ENCODE measurements around the gene MROH2B.

MROH2B gene

DNA sequence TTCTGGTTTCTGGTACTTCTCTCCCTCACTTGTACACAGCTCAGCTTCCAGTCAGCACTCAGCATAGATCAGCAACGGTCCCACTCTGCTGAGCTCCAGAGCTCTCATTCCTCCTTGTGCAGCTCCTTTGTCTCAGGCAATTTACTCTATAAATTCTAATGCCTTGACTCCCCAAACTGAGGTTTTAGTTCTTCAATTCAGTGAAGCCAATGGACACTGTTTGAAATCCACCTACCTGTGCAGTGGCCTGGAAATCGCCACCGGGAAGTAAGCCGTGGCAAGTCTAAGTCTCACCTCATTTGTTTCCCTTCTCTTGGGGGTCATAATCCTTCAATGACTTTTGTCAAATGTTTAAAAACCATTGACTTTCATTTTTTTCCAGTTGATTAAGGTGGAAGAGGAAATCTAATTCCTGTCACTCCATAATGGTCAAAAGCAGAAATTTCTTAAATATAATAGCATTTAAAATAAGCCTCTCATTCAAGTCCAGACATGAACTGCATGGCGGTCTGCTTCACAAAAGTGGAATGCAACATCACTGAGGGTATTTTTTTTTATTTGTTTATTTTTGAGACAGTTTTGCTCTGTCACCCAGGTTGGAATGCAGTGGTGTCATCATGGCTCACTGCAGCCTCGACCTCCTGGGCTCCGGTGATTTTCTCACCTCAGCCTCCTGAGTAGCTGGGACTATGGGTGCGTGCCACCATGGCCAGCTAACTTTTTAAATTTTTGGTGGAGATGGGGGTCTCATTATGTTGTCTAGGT, 82.2 kb downstream of the MROH2B start:
- Histone ChIP-seq H3K9ac (ENCODE audit: low read depth, low read length) (no peak overlapping the region), H3K27me3 (ENCODE audit: control insufficient read depth, insufficient read depth, low read length) (no peaks in the 10 kb centered on the region), H3K9me3 (replicated peaks; ENCODE audit: low read length) (no peaks in the 10 kb centered on the region), H3K36me3 (ENCODE audit: insufficient read depth, low read length) (no peaks in the 10 kb centered on the region), H3K4me1 (ENCODE audit: control insufficient read depth, insufficient read depth, low read length) (peaks cover 55% of the 10 kb centered on the region), H3K4me2 (ENCODE audit: low read length) (no peak overlapping the region), H3K4me3 (ENCODE audit: low read length) (no peak overlapping the region)

GRCh38 chr5:40987349-40987748, 83.8 kb downstream of the MROH2B start:
- Histone ChIP-seq H3K4me1 (ENCODE audit: control insufficient read depth, insufficient read depth, low read length) (peaks cover 64% of the 10 kb centered on the region), H3K27me3 (ENCODE audit: control insufficient read depth, insufficient read depth, low read length) (no peaks in the 10 kb centered on the region), H3K9me3 (replicated peaks; ENCODE audit: low read length) (no peaks in the 10 kb centered on the region), H3K9ac (ENCODE audit: low read depth, low read length) (no peak overlapping the region), H3K4me2 (ENCODE audit: low read length) (no peak overlapping the region), H3K4me3 (ENCODE audit: low read length) (no peak overlapping the region), H3K36me3 (ENCODE audit: insufficient read depth, low read length) (no peaks in the 10 kb centered on the region)

DNA sequence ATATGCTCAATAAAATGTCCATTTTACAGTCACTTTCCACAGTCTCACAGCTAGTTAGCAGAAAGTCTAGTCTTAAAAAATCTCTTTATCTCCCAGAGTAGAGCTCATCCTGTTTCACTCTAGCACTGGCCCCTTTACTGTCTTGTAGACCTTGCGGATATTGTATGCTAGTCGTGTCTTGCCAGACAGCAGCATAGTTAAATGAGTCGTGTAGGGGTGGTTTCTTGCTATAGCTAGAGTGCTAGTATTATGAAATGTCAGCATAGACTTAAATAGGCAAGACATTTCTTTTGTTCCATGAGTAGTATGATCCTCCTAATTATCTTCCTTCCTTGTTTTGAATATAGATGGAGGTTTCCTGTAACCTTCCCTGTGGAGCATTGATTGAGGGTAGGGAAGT, 84.5 kb downstream of the MROH2B start:
- H3K4me3 ChIP-seq (ENCODE audit: low read length) = no peak overlapping the region

GRCh38 chr5:40985501-40985900, 85.6 kb downstream of the MROH2B start:
- no peak overlapping the region for H3K4me2 ChIP-seq (ENCODE audit: low read length)
- H3K9ac ChIP-seq (ENCODE audit: low read depth, low read length) = no peak overlapping the region
- H3K4me3 ChIP-seq (ENCODE audit: low read length) = no peak overlapping the region
- no peaks in the 10 kb centered on the region for H3K27me3 ChIP-seq (ENCODE audit: control insufficient read depth, insufficient read depth, low read length)
- no peaks in the 10 kb centered on the region for H3K9me3 ChIP-seq (replicated peaks; ENCODE audit: low read length)
- H3K4me1 ChIP-seq (ENCODE audit: control insufficient read depth, insufficient read depth, low read length) = peaks cover 48% of the 10 kb centered on the region
- no peaks in the 10 kb centered on the region for H3K36me3 ChIP-seq (ENCODE audit: insufficient read depth, low read length)

More for the DNA sequence above, 84.5 kb downstream of the MROH2B start:
- Histone ChIP-seq H3K27me3 (ENCODE audit: control insufficient read depth, insufficient read depth, low read length) (no peaks in the 10 kb centered on the region), H3K36me3 (ENCODE audit: insufficient read depth, low read length) (no peaks in the 10 kb centered on the region), H3K9ac (ENCODE audit: low read depth, low read length) (no peak overlapping the region), H3K4me2 (ENCODE audit: low read length) (no peak overlapping the region), H3K4me1 (ENCODE audit: control insufficient read depth, insufficient read depth, low read length) (peaks cover 57% of the 10 kb centered on the region), H3K9me3 (replicated peaks; ENCODE audit: low read length) (no peaks in the 10 kb centered on the region)

GRCh38 chr5:40984884-40985283, 86.3 kb downstream of the MROH2B start:
- Histone ChIP-seq H3K4me2 (ENCODE audit: low read length) (peak overlapping the region; percentile 42), H3K9ac (ENCODE audit: low read depth, low read length) (no peak overlapping the region), H3K4me1 (ENCODE audit: control insufficient read depth, insufficient read depth, low read length) (peaks cover 41% of the 10 kb centered on the region), H3K4me3 (ENCODE audit: low read length) (no peak overlapping the region), H3K9me3 (replicated peaks; ENCODE audit: low read length) (no peaks in the 10 kb centered on the region), H3K27me3 (ENCODE audit: control insufficient read depth, insufficient read depth, low read length) (no peaks in the 10 kb centered on the region), H3K36me3 (ENCODE audit: insufficient read depth, low read length) (no peaks in the 10 kb centered on the region)

GRCh38 chr5:40983781-40984180, 87.4 kb downstream of the MROH2B start:
- H3K9me3 ChIP-seq (replicated peaks; ENCODE audit: low read length) = no peaks in the 10 kb centered on the region
- H3K27me3 ChIP-seq (ENCODE audit: control insufficient read depth, insufficient read depth, low read length) = no peaks in the 10 kb centered on the region
- no peak overlapping the region for H3K4me2 ChIP-seq (ENCODE audit: low read length)
- H3K36me3 ChIP-seq (ENCODE audit: insufficient read depth, low read length) = no peaks in the 10 kb centered on the region
- no peak overlapping the region for H3K9ac ChIP-seq (ENCODE audit: low read depth, low read length)
- no peak overlapping the region for H3K4me3 ChIP-seq (ENCODE audit: low read length)
- peaks cover 33% of the 10 kb centered on the region for H3K4me1 ChIP-seq (ENCODE audit: control insufficient read depth, insufficient read depth, low read length)

GRCh38 chr5:40981420-40981819, 89.7 kb downstream of the MROH2B start:
- no peaks in the 10 kb centered on the region for H3K36me3 ChIP-seq (ENCODE audit: insufficient read depth, low read length)
- no peaks in the 10 kb centered on the region for H3K27me3 ChIP-seq (ENCODE audit: control insufficient read depth, insufficient read depth, low read length)
- H3K4me1 ChIP-seq (ENCODE audit: control insufficient read depth, insufficient read depth, low read length) = peaks cover 29% of the 10 kb centered on the region
- no peaks in the 10 kb centered on the region for H3K9me3 ChIP-seq (replicated peaks; ENCODE audit: low read length)
- no peak overlapping the region for H3K4me3 ChIP-seq (ENCODE audit: low read length)
- no peak overlapping the region for H3K9ac ChIP-seq (ENCODE audit: low read depth, low read length)
- H3K4me2 ChIP-seq (ENCODE audit: low read length) = no peak overlapping the region

- no peaks in the 10 kb centered on the region for H3K9me3 ChIP-seq (replicated peaks; ENCODE audit: low read length)
- no peaks in the 10 kb centered on the region for H3K4me1 ChIP-seq (ENCODE audit: control insufficient read depth, insufficient read depth, low read length)
- H3K4me3 ChIP-seq (ENCODE audit: low read length) = no peak overlapping the region
- no peaks in the 10 kb centered on the region for H3K27me3 ChIP-seq (ENCODE audit: control insufficient read depth, insufficient read depth, low read length)
- H3K9ac ChIP-seq (ENCODE audit: low read depth, low read length) = no peak overlapping the region
- no peaks in the 10 kb centered on the region for H3K36me3 ChIP-seq (ENCODE audit: insufficient read depth, low read length)
- no peak overlapping the region for H3K4me2 ChIP-seq (ENCODE audit: low read length)
Observed at GRCh38 chr5:40976836-40977235, 94.3 kb downstream of the MROH2B start.

DNA sequence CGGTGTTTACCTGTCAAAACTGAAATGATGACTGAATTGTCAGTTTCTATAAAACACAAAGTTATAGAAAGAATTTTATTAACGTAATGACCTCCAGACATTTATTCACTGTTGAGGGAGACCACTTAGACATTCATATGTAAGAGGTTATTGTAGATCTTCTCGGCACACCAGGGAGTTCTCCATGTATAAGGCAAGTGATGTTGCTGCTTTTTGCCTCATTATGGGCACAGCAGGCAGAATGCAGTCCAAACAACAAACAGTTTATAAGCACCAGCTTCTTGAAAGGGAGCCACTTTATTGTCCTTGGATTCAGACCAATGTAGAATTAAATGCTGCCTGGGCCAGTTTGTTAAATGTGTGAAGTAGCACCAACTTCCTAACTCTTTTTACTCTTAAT, 95.1 kb downstream of the MROH2B start:
- H3K9me3 ChIP-seq (replicated peaks; ENCODE audit: low read length) = no peaks in the 10 kb centered on the region
- H3K4me1 ChIP-seq (ENCODE audit: control insufficient read depth, insufficient read depth, low read length) = no peaks in the 10 kb centered on the region
- H3K4me2 ChIP-seq (ENCODE audit: low read length) = no peak overlapping the region
- no peaks in the 10 kb centered on the region for H3K36me3 ChIP-seq (ENCODE audit: insufficient read depth, low read length)
- H3K4me3 ChIP-seq (ENCODE audit: low read length) = no peak overlapping the region
- no peaks in the 10 kb centered on the region for H3K27me3 ChIP-seq (ENCODE audit: control insufficient read depth, insufficient read depth, low read length)
- no peak overlapping the region for H3K9ac ChIP-seq (ENCODE audit: low read depth, low read length)

GRCh38 chr5:40973364-40974004, 97.7 kb downstream of the MROH2B start:
- Histone ChIP-seq H3K4me2 (ENCODE audit: low read length) (no peak overlapping the region), H3K9me3 (replicated peaks; ENCODE audit: low read length) (no peaks in the 10 kb centered on the region), H3K9ac (ENCODE audit: low read depth, low read length) (no peak overlapping the region), H3K27me3 (ENCODE audit: control insufficient read depth, insufficient read depth, low read length) (no peaks in the 10 kb centered on the region), H3K4me3 (ENCODE audit: low read length) (no peak overlapping the region), H3K36me3 (ENCODE audit: insufficient read depth, low read length) (no peaks in the 10 kb centered on the region), H3K4me1 (ENCODE audit: control insufficient read depth, insufficient read depth, low read length) (no peaks in the 10 kb centered on the region)

DNA sequence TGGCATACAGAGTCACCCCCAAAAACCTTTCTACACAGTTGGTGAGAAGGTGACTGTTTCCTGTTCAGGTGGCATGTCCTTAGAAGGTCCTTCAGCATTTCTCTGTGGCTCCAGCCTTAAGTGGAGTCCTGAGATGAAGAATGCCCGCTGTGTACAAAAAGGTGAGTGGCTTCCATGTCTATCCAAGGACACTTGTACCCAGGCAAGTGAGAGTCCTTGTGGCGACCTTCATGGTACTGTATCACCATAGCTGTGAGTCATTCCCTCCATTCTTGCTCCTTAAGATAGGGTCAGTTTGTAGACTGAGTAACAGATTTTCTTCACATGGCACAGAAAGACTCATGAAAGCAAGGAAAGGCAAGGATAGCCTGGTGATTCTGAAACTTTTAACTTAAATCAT, 98.7 kb downstream of the MROH2B start:
- no peaks in the 10 kb centered on the region for H3K36me3 ChIP-seq (ENCODE audit: insufficient read depth, low read length)

More for the DNA sequence above, 98.7 kb downstream of the MROH2B start:
- Histone ChIP-seq H3K9me3 (replicated peaks; ENCODE audit: low read length) (no peaks in the 10 kb centered on the region), H3K9ac (ENCODE audit: low read depth, low read length) (no peak overlapping the region), H3K4me2 (ENCODE audit: low read length) (no peak overlapping the region), H3K4me1 (ENCODE audit: control insufficient read depth, insufficient read depth, low read length) (no peaks in the 10 kb centered on the region), H3K27me3 (ENCODE audit: control insufficient read depth, insufficient read depth, low read length) (no peaks in the 10 kb centered on the region), H3K4me3 (ENCODE audit: low read length) (no peak overlapping the region)

Data from skeletal muscle satellite cell (primary cell).